GM06990 (cell line): ENCODE results near the gene DCDC1.
A peak's percentile ranks its signal among the peaks of the same experiment; 100 is the strongest.

Experiments used
- DNase-seq: peaks from one replicate; pipeline ENCODE4 v3.0.0-alpha.2; 2011; ENCODE audit not compliant: insufficient read length; ENCODE audit errors: extremely low read depth
- H3K27me3 ChIP-seq: replicated peaks from 2 replicates; pipeline ENCODE4 v1.6.0; 2011; ENCODE audit warnings: low read length; ENCODE audit not compliant: control insufficient read depth, insufficient read depth
- H3K36me3 ChIP-seq: 2 replicates; pipeline ENCODE4 v1.5.1; 2011; ENCODE audit warnings: low read length; ENCODE audit not compliant: control insufficient read depth, insufficient read depth
- H3K4me3 ChIP-seq: replicated peaks from 2 replicates; pipeline ENCODE4 v1.5.1; 2011; ENCODE audit warnings: low read depth, mild to moderate bottlenecking, control low read depth, low read length
- TF ChIP-seq, protein P1 (sequence below): IDR thresholded peaks from 2 replicates; pipeline ENCODE4 v1.5.1; 2011; ENCODE audit warnings: low read length, control low read depth, mild to moderate bottlenecking, inconsistent platforms; ENCODE audit not compliant: insufficient read depth, poor library complexity, severe bottlenecking

Gene DCDC1

DNA sequence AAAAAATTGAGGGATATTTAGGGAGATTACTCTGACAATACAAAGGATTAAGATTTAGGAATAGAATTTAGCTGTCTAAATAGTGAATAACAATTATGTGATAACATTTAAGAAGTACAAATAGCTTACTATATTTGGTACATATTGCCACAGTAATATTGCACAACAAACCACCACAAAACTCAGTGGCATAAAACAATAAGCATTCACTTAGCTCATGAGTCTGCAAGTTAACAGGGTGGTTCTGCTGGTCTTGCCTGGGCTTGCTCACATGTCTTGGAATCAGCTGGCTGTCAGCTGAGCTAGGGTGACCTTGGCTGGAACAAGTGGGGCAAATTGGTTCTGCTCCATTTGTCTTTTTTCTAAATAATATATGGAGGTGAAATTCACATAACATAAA lies 115.1 kb downstream of the DCDC1 start:
- TF ChIP-seq, protein P1, sequence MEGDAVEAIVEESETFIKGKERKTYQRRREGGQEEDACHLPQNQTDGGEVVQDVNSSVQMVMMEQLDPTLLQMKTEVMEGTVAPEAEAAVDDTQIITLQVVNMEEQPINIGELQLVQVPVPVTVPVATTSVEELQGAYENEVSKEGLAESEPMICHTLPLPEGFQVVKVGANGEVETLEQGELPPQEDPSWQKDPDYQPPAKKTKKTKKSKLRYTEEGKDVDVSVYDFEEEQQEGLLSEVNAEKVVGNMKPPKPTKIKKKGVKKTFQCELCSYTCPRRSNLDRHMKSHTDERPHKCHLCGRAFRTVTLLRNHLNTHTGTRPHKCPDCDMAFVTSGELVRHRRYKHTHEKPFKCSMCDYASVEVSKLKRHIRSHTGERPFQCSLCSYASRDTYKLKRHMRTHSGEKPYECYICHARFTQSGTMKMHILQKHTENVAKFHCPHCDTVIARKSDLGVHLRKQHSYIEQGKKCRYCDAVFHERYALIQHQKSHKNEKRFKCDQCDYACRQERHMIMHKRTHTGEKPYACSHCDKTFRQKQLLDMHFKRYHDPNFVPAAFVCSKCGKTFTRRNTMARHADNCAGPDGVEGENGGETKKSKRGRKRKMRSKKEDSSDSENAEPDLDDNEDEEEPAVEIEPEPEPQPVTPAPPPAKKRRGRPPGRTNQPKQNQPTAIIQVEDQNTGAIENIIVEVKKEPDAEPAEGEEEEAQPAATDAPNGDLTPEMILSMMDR, result no peak
- H3K27me3 ChIP-seq, result no peaks in the 10 kb centered on the region
- DNase-seq, result no peak
- H3K36me3 ChIP-seq, result no peaks in the 10 kb centered on the region
- no peak overlapping the region for H3K4me3 ChIP-seq

DNA sequence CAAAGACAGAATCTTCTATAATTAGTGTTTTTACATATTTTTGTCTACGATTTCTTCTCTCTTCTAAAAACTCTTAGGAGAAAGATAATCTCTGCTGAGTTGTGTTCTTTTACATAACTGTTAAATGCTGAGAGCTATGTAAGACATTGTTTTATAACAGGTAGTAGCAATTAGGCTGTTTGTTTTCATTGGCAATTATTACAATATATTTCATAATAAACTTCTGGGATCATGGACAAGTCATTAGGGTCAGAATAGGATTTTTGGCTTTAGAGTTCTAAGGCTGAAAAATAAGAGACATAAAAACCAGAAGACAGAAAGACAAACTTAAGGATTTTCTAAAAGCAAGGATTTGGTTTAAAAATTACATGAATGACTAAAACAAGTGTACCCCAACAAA lies 120.8 kb downstream of the DCDC1 start:
- TF ChIP-seq, protein P1, result no peak
- Histone ChIP-seq H3K36me3 (no peaks in the 10 kb centered on the region), H3K27me3 (no peaks in the 10 kb centered on the region), H3K4me3 (no peak overlapping the region)
- no peak for DNase-seq

DNA sequence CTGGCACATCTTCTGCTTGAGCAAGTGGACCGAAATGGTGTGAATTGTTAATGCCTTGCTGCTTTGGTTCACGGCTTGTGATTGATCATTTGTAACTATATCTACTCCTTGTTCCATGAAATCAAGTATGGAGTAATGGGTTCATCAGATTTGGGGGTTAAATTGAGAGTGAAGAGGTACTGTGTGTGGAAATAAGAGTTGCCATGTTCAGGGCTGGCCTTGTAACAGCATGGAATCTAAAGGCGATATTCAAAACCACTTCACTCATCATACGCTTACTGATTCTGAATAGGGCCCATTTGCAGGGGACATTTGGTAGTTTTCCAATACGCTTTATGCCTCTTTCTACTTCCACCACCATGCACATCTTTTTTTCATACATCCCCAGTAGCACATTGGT lies 122.2 kb downstream of the DCDC1 start:
- no peak for DNase-seq
- H3K36me3 ChIP-seq, result no peaks in the 10 kb centered on the region
- H3K27me3 ChIP-seq, result no peaks in the 10 kb centered on the region
- TF ChIP-seq, protein P1, result no peak
- no peak overlapping the region for H3K4me3 ChIP-seq

DNA sequence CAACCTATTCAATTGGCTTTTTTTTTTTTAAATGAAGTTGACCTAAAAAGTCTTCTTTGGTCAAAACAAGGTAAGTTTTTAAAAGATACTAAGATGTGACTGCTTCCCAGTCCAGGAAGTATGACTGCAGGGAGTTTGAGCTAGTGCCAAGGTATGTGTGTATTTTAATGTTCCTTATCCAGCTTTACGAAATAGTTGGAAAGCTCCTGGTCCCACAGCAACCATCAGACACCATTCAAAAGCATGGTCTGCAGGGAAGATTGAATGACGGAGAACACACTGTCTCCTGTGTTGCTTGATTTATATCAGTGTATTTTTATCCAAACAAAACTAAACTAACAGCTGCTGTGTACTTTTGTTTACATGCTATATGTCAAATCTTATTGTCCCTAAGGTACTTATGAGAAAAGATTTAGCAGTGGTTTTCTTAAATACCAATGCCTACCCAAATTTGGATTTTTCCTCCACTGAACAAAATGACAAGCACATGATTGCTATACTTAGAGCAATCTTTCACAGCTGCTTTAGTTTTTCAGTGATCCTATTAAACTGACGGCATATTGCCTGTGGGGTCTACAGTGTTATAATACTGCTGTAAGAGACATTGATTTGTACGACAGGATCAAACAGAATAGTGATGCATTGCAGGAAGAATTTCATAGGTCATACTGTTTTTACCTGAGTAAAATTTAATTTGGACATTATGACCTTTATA lies 122.9 kb downstream of the DCDC1 start:
- TF ChIP-seq, protein P1, result no peak
- Histone ChIP-seq H3K4me3 (no peak overlapping the region), H3K36me3 (no peaks in the 10 kb centered on the region), H3K27me3 (no peaks in the 10 kb centered on the region)
- no peak for DNase-seq

DNA sequence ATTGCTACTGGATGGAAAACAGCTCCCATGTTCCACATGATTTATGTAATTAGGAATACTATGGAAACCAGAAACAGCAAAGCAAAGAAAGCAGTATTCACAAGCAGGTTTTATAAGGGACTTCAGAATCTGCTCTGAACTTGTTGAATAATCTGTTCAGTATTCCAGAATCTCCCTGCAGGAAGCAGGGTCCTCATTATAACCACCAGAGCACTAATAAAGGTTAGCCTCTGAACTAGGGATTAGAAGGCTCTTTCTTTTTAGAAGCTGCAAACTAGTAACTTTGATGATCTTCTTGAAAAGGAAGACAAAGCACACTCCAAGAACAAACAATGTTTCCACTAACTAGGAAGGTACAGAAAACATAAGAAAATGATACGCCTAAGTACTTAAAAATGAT lies 125.8 kb downstream of the DCDC1 start:
- no peaks in the 10 kb centered on the region for H3K27me3 ChIP-seq
- no peak for DNase-seq
- H3K4me3 ChIP-seq, result no peak overlapping the region
- TF ChIP-seq, protein P1, result no peak
- H3K36me3 ChIP-seq, result no peaks in the 10 kb centered on the region

DNA sequence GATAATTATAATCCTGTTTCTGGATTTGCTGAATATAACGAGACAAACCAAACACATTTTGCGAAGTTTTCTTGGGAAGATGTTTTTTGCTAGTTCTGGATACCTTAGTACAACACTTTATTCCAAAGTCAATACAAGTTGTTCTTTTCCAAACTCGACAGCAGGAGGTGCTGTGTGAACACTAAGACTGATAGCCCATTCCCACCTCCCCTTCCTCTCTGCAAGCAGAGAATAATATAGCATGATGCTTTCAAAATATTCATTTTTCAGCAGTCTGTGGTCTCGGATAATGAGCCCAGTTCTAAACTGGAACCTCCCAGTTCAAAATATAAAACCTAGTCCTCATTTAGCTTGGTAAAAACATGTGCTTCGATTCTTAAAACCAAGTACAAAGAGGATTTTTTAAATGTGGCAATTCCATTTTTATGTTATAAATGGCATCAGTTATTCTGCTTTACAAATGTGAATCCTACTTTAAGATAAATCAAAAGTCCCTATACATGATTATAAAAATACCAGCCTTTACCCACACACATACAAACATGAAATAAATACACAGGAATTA lies 129.1 kb downstream of the DCDC1 start:
- no peaks in the 10 kb centered on the region for H3K36me3 ChIP-seq
- H3K27me3 ChIP-seq, result no peaks in the 10 kb centered on the region
- TF ChIP-seq, protein P1, result peak; percentile 58
- no peak overlapping the region for H3K4me3 ChIP-seq
- DNase-seq, result no peak
